ENCODE data around the gene MYRFL.
"Not testable (repeated sequence)": the region's sequence is repeated elsewhere in the genome, so short reads cannot be mapped to it uniquely, and the experiment has no call there.

The MYRFL gene

DNA sequence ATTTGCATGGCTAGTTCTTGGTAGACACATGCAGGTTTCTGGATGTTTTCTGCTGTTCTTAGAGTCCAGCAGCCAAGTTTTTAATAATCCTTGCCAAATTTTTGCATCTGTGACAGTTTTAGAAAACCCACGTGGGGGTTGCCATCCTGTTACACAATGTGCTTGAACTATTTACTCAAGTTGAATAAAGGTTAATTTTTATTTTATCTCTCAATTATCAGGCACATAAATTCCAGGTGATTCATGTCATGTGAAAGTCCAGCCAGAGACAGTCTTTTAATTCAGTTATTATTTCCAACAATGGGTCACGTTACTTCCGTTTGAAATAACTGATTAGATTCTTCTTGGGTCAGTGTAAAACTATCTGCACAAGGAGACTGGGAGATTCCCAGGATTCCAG is 15.7 kb downstream of the MYRFL start:
- no peak overlapping the region for H3K4me3 ChIP-seq (ENCODE audit: low read depth, low read length)
- TF ChIP-seq CTCF (IDR thresholded peaks at IDR 0.05; ENCODE audit: low read depth, low read length, missing control alignments): no peak
- DNase-seq (ENCODE audit: low read depth): no peak

DNA sequence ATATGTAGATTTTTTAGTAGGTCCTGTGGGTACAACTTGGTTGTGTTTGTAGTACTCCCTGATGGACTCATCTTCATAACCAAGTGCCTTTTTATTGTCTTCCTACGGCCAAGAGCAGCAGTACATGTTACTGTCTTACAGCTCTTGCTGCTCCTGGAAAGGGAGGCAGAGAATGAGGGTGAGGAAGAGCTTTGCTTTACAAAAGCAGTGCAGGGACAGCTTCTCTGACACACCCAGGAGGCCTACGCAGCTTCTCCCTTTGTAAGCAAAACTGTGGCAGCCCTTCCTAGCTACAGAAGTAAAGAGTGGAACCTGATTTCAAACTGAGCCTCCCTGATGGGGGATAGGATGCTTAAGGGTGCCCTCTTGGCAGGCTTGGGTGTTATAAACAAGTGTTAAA is 18.6 kb downstream of the MYRFL start:
- TF ChIP-seq CTCF (IDR thresholded peaks at IDR 0.05; ENCODE audit: low read depth, low read length, missing control alignments): no peak
- DNase-seq (ENCODE audit: low read depth): no peak
- H3K4me3 ChIP-seq (ENCODE audit: low read depth, low read length): no peak overlapping the region

DNA sequence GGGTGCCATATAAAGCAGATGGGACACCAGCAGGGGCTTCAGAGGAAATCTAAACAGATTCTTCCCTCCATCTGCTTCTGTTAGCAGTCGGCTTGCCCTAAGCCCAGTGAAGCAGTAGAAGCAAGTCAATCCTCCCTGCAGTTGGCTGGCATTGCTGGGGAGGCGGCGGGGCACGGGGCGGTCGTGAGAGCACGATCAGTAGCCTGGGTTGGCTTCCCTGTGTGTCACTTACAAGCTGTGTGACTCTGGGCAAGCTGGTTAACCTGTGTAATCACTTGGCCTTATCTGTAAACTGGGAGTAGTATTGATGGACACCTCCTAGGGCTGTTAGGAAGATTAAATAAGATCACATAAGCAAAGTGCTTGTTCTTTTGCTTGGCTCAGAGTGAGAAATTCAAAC is 19.4 kb downstream of the MYRFL start:
- no peak overlapping the region for H3K4me3 ChIP-seq (ENCODE audit: low read depth, low read length)
- DNase-seq (ENCODE audit: low read depth): no peak
- TF ChIP-seq CTCF (IDR thresholded peaks at IDR 0.05; ENCODE audit: low read depth, low read length, missing control alignments): no peak

- H3K4me3 ChIP-seq (ENCODE audit: low read depth, low read length): no peak overlapping the region
- no peak for DNase-seq (ENCODE audit: low read depth)
- no peak for TF ChIP-seq CTCF (IDR thresholded peaks at IDR 0.05; ENCODE audit: low read depth, low read length, missing control alignments)
These were observed 19.8 kb downstream of the MYRFL start for GRCh38 chr12:69844836-69845235.

GRCh38 chr12:69846976-69847375 is 21.9 kb downstream of the MYRFL start:
- H3K4me3 ChIP-seq (ENCODE audit: low read depth, low read length): no peak overlapping the region
- TF ChIP-seq CTCF (IDR thresholded peaks at IDR 0.05; ENCODE audit: low read depth, low read length, missing control alignments): no peak
- no peak for DNase-seq (ENCODE audit: low read depth)

DNA sequence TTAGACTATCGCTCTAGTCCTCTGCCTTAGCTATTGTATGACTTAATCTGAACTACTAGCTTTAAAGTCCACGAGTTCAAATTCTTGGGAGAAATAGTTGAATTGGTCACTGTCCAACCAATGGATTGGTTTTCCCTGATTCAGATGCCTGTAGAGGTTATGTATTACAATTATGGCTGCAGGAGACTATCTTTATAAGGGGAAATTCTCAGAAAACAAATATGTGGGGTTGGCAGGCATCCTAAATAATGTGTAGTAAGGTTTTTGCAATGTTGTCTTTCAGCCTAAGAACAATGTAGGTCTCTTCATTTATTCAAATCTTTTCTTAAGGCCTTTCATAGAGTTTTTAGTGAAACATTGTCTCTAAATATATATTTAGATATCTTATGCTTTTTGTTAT is 26.9 kb downstream of the MYRFL start:
- TF ChIP-seq CTCF (IDR thresholded peaks at IDR 0.05; ENCODE audit: low read depth, low read length, missing control alignments): no peak
- H3K4me3 ChIP-seq (ENCODE audit: low read depth, low read length): no peak overlapping the region
- DNase-seq (ENCODE audit: low read depth): no peak

DNA sequence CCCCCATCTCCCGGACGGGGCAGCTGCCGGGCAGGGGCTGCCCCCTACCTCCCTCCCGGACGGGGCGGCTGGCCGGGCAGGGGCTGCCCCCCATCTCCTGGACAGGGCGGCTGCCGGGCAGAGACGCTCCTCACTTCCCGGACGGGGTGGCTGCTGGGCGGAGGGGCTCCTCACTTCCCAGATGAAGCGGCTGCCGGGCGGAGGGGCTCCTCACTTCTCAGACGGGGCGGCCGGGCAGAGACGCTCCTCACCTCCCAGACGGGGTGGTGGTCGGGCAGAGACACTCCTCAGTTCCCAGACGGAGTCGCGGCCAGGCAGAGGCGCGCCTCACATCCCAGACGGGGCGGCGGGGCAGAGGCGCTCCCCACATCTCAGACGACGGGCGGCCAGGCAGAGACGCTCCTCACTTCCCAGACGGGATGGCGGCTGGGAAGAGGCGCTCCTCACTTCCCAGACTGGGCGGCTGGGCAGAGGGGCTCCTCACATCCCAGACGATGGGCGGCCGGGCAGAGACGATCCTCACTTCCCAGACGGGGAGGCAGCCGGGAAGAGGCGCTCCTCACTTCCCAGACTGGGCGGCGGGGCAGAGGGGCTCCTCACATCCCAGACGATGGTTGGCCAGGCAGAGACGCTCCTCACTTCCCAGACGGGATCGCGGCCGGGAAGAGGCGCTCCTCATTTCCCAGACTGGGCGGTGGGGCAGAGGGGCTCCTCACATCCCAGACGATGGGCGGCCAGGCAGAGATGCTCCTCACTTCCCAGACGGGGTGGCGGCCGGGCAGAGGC is 28.3 kb downstream of the MYRFL start:
- DNase-seq (ENCODE audit: low read depth); H3K4me3 ChIP-seq (ENCODE audit: low read depth, low read length): not testable (repeated sequence)
